Measurements from ENCODE around the gene KIAA0586.
A peak's percentile ranks its signal among the peaks of the same experiment; 100 is the strongest.
"Not testable (repeated sequence)": the region's sequence is repeated elsewhere in the genome, so short reads cannot be mapped to it uniquely, and the experiment has no call there.

The KIAA0586 gene

GRCh38 chr14:58465421-58465820 lies 37.9 kb downstream of the KIAA0586 start:
- no peak for DNase-seq

- no peak for DNase-seq
These were observed 38.9 kb downstream of the KIAA0586 start for GRCh38 chr14:58466459-58466858.

GRCh38 chr14:58467575-58467974 lies 40.1 kb downstream of the KIAA0586 start:
- no peak for DNase-seq

- DNase-seq = no peak
These were observed 41.8 kb downstream of the KIAA0586 start for GRCh38 chr14:58469309-58469708.

GRCh38 chr14:58476320-58476719 lies 48.8 kb downstream of the KIAA0586 start:
- DNase-seq = no peak

GRCh38 chr14:58477653-58478052 lies 50.1 kb downstream of the KIAA0586 start:
- no peak for DNase-seq

GRCh38 chr14:58478329-58478728 lies 50.8 kb downstream of the KIAA0586 start:
- DNase-seq = not testable (repeated sequence)

- DNase-seq = no peak
These were observed 52.5 kb downstream of the KIAA0586 start for GRCh38 chr14:58479975-58480374.

GRCh38 chr14:58484176-58484575 lies 56.7 kb downstream of the KIAA0586 start:
- DNase-seq = no peak

- DNase-seq = peak in 1 of 2 experiments; percentile 13
These were observed 61.0 kb downstream of the KIAA0586 start for GRCh38 chr14:58488550-58488949.

GRCh38 chr14:58491593-58491992 lies 64.1 kb downstream of the KIAA0586 start:
- DNase-seq = no peak

GRCh38 chr14:58492044-58492443 lies 64.5 kb downstream of the KIAA0586 start:
- no peak for DNase-seq

GRCh38 chr14:58501214-58501816 lies 73.8 kb downstream of the KIAA0586 start:
- peak in 1 of 2 experiments; percentile 72 for DNase-seq

GRCh38 chr14:58513272-58513671 lies 85.8 kb downstream of the KIAA0586 start:
- DNase-seq = no peak

GRCh38 chr14:58517592-58517991 lies 90.1 kb downstream of the KIAA0586 start:
- DNase-seq = no peak

GRCh38 chr14:58525691-58526090 lies 98.2 kb downstream of the KIAA0586 start:
- not testable (repeated sequence) for DNase-seq

GRCh38 chr14:58533446-58533845 lies 105.9 kb downstream of the KIAA0586 start:
- DNase-seq = no peak

GRCh38 chr14:58535044-58535443 lies 107.5 kb downstream of the KIAA0586 start:
- no peak for DNase-seq

GRCh38 chr14:58537004-58537403 lies 109.5 kb downstream of the KIAA0586 start:
- DNase-seq = no peak

GRCh38 chr14:58540749-58541632 lies 113.5 kb downstream of the KIAA0586 start:
- DNase-seq = no peak

GRCh38 chr14:58541633-58542022 lies 114.1 kb downstream of the KIAA0586 start:
- no peak for DNase-seq

GRCh38 chr14:58543253-58543652 lies 115.7 kb downstream of the KIAA0586 start:
- no peak for DNase-seq

- DNase-seq = no peak
These were observed 120.1 kb downstream of the KIAA0586 start for GRCh38 chr14:58547649-58548048.

- no peak for DNase-seq
These were observed 121.7 kb downstream of the KIAA0586 start for GRCh38 chr14:58549105-58549757.
